CD14-positive monocyte (primary cell): ENCODE measurements around the gene SHROOM1. TPM values are rescaled to one million over a fixed set of nuclear protein-coding genes. Genes with fewer than 3 reads are reported as not detected.

Experiments
- DNase-seq, 3 donors: peaks; one replicate each; pipeline ENCODE4 v3.0.0-alpha.2; 2011 to 2022
- H2AFZ ChIP-seq: 2 replicates; pipeline ENCODE4 v1.6.0; 2012; ENCODE audit warnings: mild to moderate bottlenecking, low read depth, low read length, inconsistent platforms; ENCODE audit not compliant: insufficient read depth, poor library complexity, severe bottlenecking
- H3K27ac ChIP-seq, 2 donors: 1 replicate in 1 of 2; 2 replicates in 1 of 2; pipeline ENCODE4 v1.5.1; 2012 to 2013; ENCODE audit warnings: low read length in 2 of 2, control low read depth in 1 of 2, inconsistent platforms in 1 of 2, low read depth in 1 of 2, mild to moderate bottlenecking in 1 of 2
- H3K27me3 ChIP-seq, 2 donors: one replicate each; pipeline versions ENCODE4 v1.6.0 to v1.6.1; 2011 to 2013; ENCODE audit warnings: low read length in 2 of 2; ENCODE audit not compliant: control insufficient read depth in 2 of 2, insufficient read depth in 2 of 2
- H3K36me3 ChIP-seq, 2 donors: replicated peaks in 1 of 2; 1 replicate in 1 of 2; 2 replicates in 1 of 2; pipeline versions ENCODE4 v1.5.1 to v1.6.1; 2012 to 2013; ENCODE audit warnings: low read length in 2 of 2, control low read depth in 1 of 2, inconsistent platforms in 1 of 2, mild to moderate bottlenecking in 1 of 2; ENCODE audit not compliant: insufficient read depth in 2 of 2, control insufficient read depth in 1 of 2
- H3K4me1 ChIP-seq, 2 donors: 1 replicate in 1 of 2; 2 replicates in 1 of 2; pipeline versions ENCODE4 v1.5.1 to v1.6.1; 2012 to 2013; ENCODE audit warnings: low read length in 2 of 2, control low read depth in 1 of 2, inconsistent platforms in 1 of 2, mild to moderate bottlenecking in 1 of 2, moderate library complexity in 1 of 2; ENCODE audit not compliant: insufficient read depth in 2 of 2, control insufficient read depth in 1 of 2
- H3K4me2 ChIP-seq: replicated peaks from 2 replicates; pipeline ENCODE3; 2012; ENCODE audit warnings: low read length, moderate library complexity, mild to moderate bottlenecking; ENCODE audit not compliant: poor library complexity, severe bottlenecking; ENCODE audit errors: extremely low read depth
- H3K4me3 ChIP-seq, 3 experiments: fragments of 200-600 bp in 1 of 3; sonication (generic) in 1 of 3; replicated peaks in 1 of 3; 1 replicate in 2 of 3; 2 replicates in 1 of 3; pipeline ENCODE4 v1.5.1; 2011 to 2013; ENCODE audit warnings: low read length in 3 of 3, mild to moderate bottlenecking in 3 of 3, control low read depth in 2 of 3, low read depth in 2 of 3, inconsistent platforms in 1 of 3, moderate library complexity in 1 of 3
- H3K79me2 ChIP-seq: 2 replicates; pipeline ENCODE4 v1.6.0; 2012; ENCODE audit warnings: mild to moderate bottlenecking, control low read depth, inconsistent platforms, low read length, moderate library complexity; ENCODE audit not compliant: insufficient read depth
- H3K9ac ChIP-seq: 2 replicates; pipeline ENCODE4 v1.6.0; 2017; ENCODE audit warnings: low read length, mild to moderate bottlenecking; ENCODE audit not compliant: insufficient read depth, poor library complexity, severe bottlenecking
- H3K9me3 ChIP-seq, 2 donors: replicated peaks in 1 of 2; 1 replicate in 1 of 2; 2 replicates in 1 of 2; pipeline versions ENCODE4 v1.5.1 to v1.6.1; 2012 to 2013; ENCODE audit warnings: low read length in 2 of 2, control low read depth in 1 of 2; ENCODE audit not compliant: control insufficient read depth in 1 of 2, insufficient read depth in 1 of 2
- H4K20me1 ChIP-seq: 2 replicates; pipeline ENCODE4 v1.6.0; 2012; ENCODE audit warnings: mild to moderate bottlenecking, low read length, control low read depth, moderate library complexity; ENCODE audit not compliant: insufficient read depth
- H3K27ac Mint-ChIP-seq, 7 donors: one replicate each; pipeline ENCODE4 v1.8.0; 2020; ENCODE audit warnings: mild to moderate bottlenecking in 7 of 7, mixed read lengths in 7 of 7, moderate library complexity in 6 of 7, inconsistent platforms in 2 of 7
- H3K27me3 Mint-ChIP-seq, 3 donors: one replicate each; pipeline ENCODE4 v1.8.0; 2021 to 2022; ENCODE audit warnings: low read depth in 3 of 3, mild to moderate bottlenecking in 3 of 3, mixed read lengths in 3 of 3, moderate library complexity in 3 of 3, inconsistent platforms in 1 of 3
- H3K36me3 Mint-ChIP-seq, 2 donors: one replicate each; pipeline ENCODE4 v1.8.0; 2020; ENCODE audit warnings: mixed read lengths in 2 of 2, inconsistent platforms in 1 of 2, mild to moderate bottlenecking in 1 of 2
- H3K4me1 Mint-ChIP-seq: one replicate; pipeline ENCODE4 v1.8.0; 2020; ENCODE audit warnings: mild to moderate bottlenecking, mixed read lengths
- H3K4me3 Mint-ChIP-seq, 2 donors: one replicate each; pipeline ENCODE4 v1.8.0; 2020; ENCODE audit warnings: mild to moderate bottlenecking in 2 of 2, mixed read lengths in 2 of 2, moderate library complexity in 1 of 2
- H3K9me3 Mint-ChIP-seq, 7 donors: one replicate each; pipeline ENCODE4 v1.8.0; 2020 to 2022; ENCODE audit warnings: mixed read lengths in 7 of 7, mild to moderate bottlenecking in 6 of 7, moderate library complexity in 6 of 7, inconsistent platforms in 2 of 7
- WGBS: methylation state at CpG from one replicate; pipeline ENCODE4 v1.1.5; 2013; ENCODE audit warnings: missing lambda C conversion rate; ENCODE audit not compliant: insufficient coverage; 5-methylcytosine and 5-hydroxymethylcytosine counted together
- intact Hi-C, 2 donors: fragments of 100-400 bp; cut with micrococcal nuclease; formaldehyde crosslinking; loops; one replicate each; pipeline versions ENCODE4 v1.15.0 to v1.15.1; 2023
- polyA minus RNA-seq: library from RNA; depleted of rRNA, polyadenylated mRNA; stranded (reverse); fragments of >200 nt; gene quantifications from 2 replicates; pipeline ENCODE4 v1.2.3, GENCODE V29; 2012
- polyA plus RNA-seq, 3 donors: library from polyadenylated mRNA; depleted of rRNA in 1 of 3; unstranded in 2 of 3; stranded (reverse) in 1 of 3; fragments of 300-500 nt in 2 of 3; fragments of >200 nt in 1 of 3; fragmentation: Illumina TruSeq in 2 of 3; gene quantifications; 1 replicate in 2 of 3; 2 replicates in 1 of 3; pipeline ENCODE4 v1.2.3, GENCODE V29; 2012 to 2021
- total RNA-seq, 12 experiments: library from RNA in 1 of 12; stranded (reverse) in 1 of 12; fragments of 120-200 nt in 1 of 12; gene quantifications; one replicate each; pipeline ENCODE4 v1.2.4 and lab custom pipeline; 2013 to 2026; ENCODE audit warnings: mixed read lengths in 6 of 12, inconsistent platforms in 1 of 12
- TF ChIP-seq, protein P1 (sequence below): fragments of 200-600 bp; IDR thresholded peaks from one replicate; pipeline ENCODE4 v1.8.0; 2022; ENCODE audit warnings: antibody characterized with exemption, mild to moderate bottlenecking

The SHROOM1 gene, protein sequence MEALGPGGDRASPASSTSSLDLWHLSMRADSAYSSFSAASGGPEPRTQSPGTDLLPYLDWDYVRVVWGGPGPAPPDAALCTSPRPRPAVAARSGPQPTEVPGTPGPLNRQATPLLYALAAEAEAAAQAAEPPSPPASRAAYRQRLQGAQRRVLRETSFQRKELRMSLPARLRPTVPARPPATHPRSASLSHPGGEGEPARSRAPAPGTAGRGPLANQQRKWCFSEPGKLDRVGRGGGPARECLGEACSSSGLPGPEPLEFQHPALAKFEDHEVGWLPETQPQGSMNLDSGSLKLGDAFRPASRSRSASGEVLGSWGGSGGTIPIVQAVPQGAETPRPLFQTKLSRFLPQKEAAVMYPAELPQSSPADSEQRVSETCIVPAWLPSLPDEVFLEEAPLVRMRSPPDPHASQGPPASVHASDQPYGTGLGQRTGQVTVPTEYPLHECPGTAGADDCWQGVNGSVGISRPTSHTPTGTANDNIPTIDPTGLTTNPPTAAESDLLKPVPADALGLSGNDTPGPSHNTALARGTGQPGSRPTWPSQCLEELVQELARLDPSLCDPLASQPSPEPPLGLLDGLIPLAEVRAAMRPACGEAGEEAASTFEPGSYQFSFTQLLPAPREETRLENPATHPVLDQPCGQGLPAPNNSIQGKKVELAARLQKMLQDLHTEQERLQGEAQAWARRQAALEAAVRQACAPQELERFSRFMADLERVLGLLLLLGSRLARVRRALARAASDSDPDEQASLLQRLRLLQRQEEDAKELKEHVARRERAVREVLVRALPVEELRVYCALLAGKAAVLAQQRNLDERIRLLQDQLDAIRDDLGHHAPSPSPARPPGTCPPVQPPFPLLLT
- 14.3 TPM for total RNA-seq (2013)
- 10 to 100 TPM in 2 of 3 donors, 1 to 10 TPM in 1; 6.4 to 27.0 (median 16.1) TPM for polyA plus RNA-seq
- 14.7 and 28.2 TPM in 2 replicates for polyA minus RNA-seq
- total RNA-seq (lab: John Stamatoyannopoulos, UW) = 1.0 to 18.7 (median 5.8) reads per million in 11 experiments

DNA sequence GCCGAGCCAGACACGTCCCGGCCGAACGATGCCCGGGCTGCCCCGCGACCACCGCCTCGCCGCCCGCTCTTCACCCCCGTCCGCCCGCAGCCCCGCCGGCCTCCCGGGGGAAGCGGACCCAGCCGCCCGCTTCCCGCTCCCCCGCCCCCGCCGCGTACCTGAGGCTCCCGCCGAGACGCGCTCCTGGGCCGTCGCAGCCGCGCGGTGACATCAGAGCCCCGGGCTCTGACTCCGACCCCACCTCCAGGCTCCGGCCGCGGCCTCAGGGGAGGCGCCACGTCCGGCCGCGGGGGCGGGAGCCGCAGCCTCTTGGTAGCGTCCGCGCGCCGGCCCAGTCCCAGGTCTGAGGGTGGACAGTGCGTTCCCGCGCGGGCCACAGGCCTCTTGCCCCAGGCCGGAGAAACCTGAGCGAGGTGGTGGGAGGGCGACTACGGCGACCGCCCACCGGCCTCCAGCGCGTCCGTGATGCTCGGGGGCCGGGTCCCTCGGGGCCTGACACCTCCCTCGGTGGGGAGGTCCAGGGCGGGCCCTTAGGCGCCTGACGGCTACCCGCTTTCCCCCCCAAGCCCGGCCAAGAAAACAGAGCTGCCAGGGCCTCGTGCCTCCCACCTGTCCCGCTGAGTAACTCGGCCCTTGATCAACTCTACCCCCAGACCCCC lies at the start of gene SHROOM1:
SHROOM1 (minus strand) TSS at position 212 of the 659 bp plus-strand sequence. CDS start 4,507 bp downstream, outside the sequence.
- intact Hi-C loops = loop anchor here (2.0 to 5.0 kb wide), 2 partner anchors 50 to 52 kb away; no protein-coding TSS in a partner anchor
- peaks cover 0 to 16% (median 10%) of the 10 kb centered on the region in 7 donors for H3K9me3 Mint-ChIP-seq
- H3K36me3 Mint-ChIP-seq = peaks cover 26 to 32% of the 10 kb centered on the region in 2 donors
- H3K4me3 ChIP-seq = peak within 1 kb of the TSS; percentile 33 to 76 (median 42)
- peak within 1 kb of the TSS; percentile 91 to 96 for H3K4me3 Mint-ChIP-seq
- peaks cover 53 to 71% (median 54%) of the 10 kb centered on the region in 3 donors for H3K27me3 Mint-ChIP-seq
- H3K4me2 ChIP-seq = peak within 1 kb of the TSS; percentile 82
- H3K4me1 Mint-ChIP-seq = peaks cover 29% of the 10 kb centered on the region
- H3K27me3 ChIP-seq = peaks cover 23 to 52% of the 10 kb centered on the region in 2 donors
- peak within 1 kb of the TSS; percentile 82 for H3K9ac ChIP-seq
- peak within 1 kb of the TSS; percentile 75 to 92 (median 81) for H3K27ac Mint-ChIP-seq
- TF ChIP-seq, protein P1, sequence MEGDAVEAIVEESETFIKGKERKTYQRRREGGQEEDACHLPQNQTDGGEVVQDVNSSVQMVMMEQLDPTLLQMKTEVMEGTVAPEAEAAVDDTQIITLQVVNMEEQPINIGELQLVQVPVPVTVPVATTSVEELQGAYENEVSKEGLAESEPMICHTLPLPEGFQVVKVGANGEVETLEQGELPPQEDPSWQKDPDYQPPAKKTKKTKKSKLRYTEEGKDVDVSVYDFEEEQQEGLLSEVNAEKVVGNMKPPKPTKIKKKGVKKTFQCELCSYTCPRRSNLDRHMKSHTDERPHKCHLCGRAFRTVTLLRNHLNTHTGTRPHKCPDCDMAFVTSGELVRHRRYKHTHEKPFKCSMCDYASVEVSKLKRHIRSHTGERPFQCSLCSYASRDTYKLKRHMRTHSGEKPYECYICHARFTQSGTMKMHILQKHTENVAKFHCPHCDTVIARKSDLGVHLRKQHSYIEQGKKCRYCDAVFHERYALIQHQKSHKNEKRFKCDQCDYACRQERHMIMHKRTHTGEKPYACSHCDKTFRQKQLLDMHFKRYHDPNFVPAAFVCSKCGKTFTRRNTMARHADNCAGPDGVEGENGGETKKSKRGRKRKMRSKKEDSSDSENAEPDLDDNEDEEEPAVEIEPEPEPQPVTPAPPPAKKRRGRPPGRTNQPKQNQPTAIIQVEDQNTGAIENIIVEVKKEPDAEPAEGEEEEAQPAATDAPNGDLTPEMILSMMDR = no peak
- DNase-seq = peak; percentile 19 to 31 (median 25)
- H3K36me3 ChIP-seq = peaks cover 0 to 19% of the 10 kb centered on the region in 2 donors
- H2AFZ ChIP-seq = peak within 1 kb of the TSS; percentile 90
- H3K79me2 ChIP-seq = peaks cover 11% of the 10 kb centered on the region
- peaks cover 43% of the 10 kb centered on the region for H4K20me1 ChIP-seq
- peaks cover 17 to 34% of the 10 kb centered on the region in 2 donors for H3K4me1 ChIP-seq
- peak within 1 kb of the TSS in 1 of 2 donors; percentile 71 for H3K27ac ChIP-seq
- 8% methylated on average over 77 of the region's 78 CpGs for WGBS
- peaks cover 0 to 12% of the 10 kb centered on the region in 2 donors for H3K9me3 ChIP-seq
